Measurements from ENCODE around the gene GLA.

GRCh38 chrX:101450085-101450484, 42.4 kb upstream of the GLA start:
- TF ChIP-seq ZNF239 (tag by site-specific recombination; IDR thresholded peaks at IDR 0.05) (no peak), ZNF274 (IDR thresholded peaks at IDR 0.05; ENCODE audit: low read length) (no peak), ZNF274 (tag by site-specific recombination; IDR thresholded peaks at IDR 0.05; ENCODE audit: borderline replicate concordance) (no peak), KLF16 (tag by site-specific recombination; IDR thresholded peaks at IDR 0.05) (no peak)
- TF ChIP-seq, protein P1, sequence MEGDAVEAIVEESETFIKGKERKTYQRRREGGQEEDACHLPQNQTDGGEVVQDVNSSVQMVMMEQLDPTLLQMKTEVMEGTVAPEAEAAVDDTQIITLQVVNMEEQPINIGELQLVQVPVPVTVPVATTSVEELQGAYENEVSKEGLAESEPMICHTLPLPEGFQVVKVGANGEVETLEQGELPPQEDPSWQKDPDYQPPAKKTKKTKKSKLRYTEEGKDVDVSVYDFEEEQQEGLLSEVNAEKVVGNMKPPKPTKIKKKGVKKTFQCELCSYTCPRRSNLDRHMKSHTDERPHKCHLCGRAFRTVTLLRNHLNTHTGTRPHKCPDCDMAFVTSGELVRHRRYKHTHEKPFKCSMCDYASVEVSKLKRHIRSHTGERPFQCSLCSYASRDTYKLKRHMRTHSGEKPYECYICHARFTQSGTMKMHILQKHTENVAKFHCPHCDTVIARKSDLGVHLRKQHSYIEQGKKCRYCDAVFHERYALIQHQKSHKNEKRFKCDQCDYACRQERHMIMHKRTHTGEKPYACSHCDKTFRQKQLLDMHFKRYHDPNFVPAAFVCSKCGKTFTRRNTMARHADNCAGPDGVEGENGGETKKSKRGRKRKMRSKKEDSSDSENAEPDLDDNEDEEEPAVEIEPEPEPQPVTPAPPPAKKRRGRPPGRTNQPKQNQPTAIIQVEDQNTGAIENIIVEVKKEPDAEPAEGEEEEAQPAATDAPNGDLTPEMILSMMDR (tag by site-specific recombination; IDR thresholded peaks at IDR 0.05), result no peak

Data from HEK293 (cell line).